Endodermal cell (in vitro differentiated cells): ENCODE data around the gene CDC123. TPM values are rescaled to one million over a fixed set of nuclear protein-coding genes. Genes with fewer than 3 reads are reported as not detected.
A peak's percentile ranks its signal among the peaks of the same experiment; 100 is the strongest.

Experiments
- DNase-seq: peaks from one replicate; pipeline ENCODE4 v3.0.0-alpha.2; 2017
- H3K27ac ChIP-seq: 2 replicates; pipeline ENCODE4 v1.5.1; 2013; ENCODE audit warnings: mild to moderate bottlenecking, low read depth, low read length, moderate library complexity
- H3K27me3 ChIP-seq: 2 replicates; pipeline ENCODE4 v1.6.1; 2013; ENCODE audit warnings: mild to moderate bottlenecking, low read length, moderate library complexity; ENCODE audit not compliant: insufficient read depth, control insufficient read depth, poor library complexity, severe bottlenecking
- H3K36me3 ChIP-seq: 2 replicates; pipeline ENCODE4 v1.7.0; 2013; ENCODE audit warnings: mild to moderate bottlenecking, low read length, moderate library complexity; ENCODE audit not compliant: control insufficient read depth, insufficient read depth
- H3K4me1 ChIP-seq: one replicate; pipeline ENCODE4 v1.7.0; 2013; ENCODE audit warnings: low read length; ENCODE audit not compliant: control insufficient read depth, insufficient read depth
- H3K4me3 ChIP-seq: 2 replicates; pipeline ENCODE4 v1.5.1; 2013; ENCODE audit warnings: mild to moderate bottlenecking, low read length, moderate library complexity
- H3K9ac ChIP-seq: 2 replicates; pipeline ENCODE4 v1.6.1; 2013; ENCODE audit warnings: mild to moderate bottlenecking, low read length, moderate library complexity; ENCODE audit not compliant: poor library complexity, severe bottlenecking; ENCODE audit errors: extremely low read depth
- H3K9me3 ChIP-seq: 2 replicates; pipeline ENCODE4 v1.6.1; 2013; ENCODE audit warnings: mild to moderate bottlenecking, low read length, moderate library complexity; ENCODE audit not compliant: control insufficient read depth
- H3K27ac Mint-ChIP-seq: 2 replicates; pipeline ENCODE4 v1.8.0; 2020; ENCODE audit warnings: mixed read lengths
- H3K27me3 Mint-ChIP-seq: 2 replicates; pipeline ENCODE4 v1.8.0; 2021; ENCODE audit warnings: mild to moderate bottlenecking, mixed read lengths; ENCODE audit not compliant: insufficient read depth
- H3K36me3 Mint-ChIP-seq: 2 replicates; pipeline ENCODE4 v1.8.0; 2020; ENCODE audit warnings: low read depth, mixed read lengths
- H3K4me1 Mint-ChIP-seq: 2 replicates; pipeline ENCODE4 v1.8.0; 2020; ENCODE audit warnings: mixed read lengths
- H3K4me3 Mint-ChIP-seq: 2 replicates; pipeline ENCODE4 v1.8.0; 2020; ENCODE audit warnings: mild to moderate bottlenecking, moderate library complexity, mixed read lengths
- H3K9me3 Mint-ChIP-seq: 2 replicates; pipeline ENCODE4 v1.8.0; 2020; ENCODE audit warnings: mild to moderate bottlenecking, mixed read lengths
- WGBS, 2 experiments: methylation state at CpG; one replicate each; pipeline versions ENCODE4 v1.1.5 to v1.1.7; 2013; ENCODE audit warnings: missing lambda C conversion rate in 2 of 2, mixed read lengths in 1 of 2; ENCODE audit not compliant: insufficient coverage in 1 of 2, insufficient read length in 1 of 2; 5-methylcytosine and 5-hydroxymethylcytosine counted together
- total RNA-seq, 2 donors: library from RNA; stranded (reverse); fragmentation: NEBNext Ultra II Directional in 1 of 2; extraction: Animal tissue kit (Norgen Biotek cat#: 25700) in 1 of 2; gene quantifications; 2 replicates in 1 of 2; 3 replicates in 1 of 2; pipeline ENCODE4 v1.2.1, GENCODE V29; 2021
- TF ChIP-seq, protein P1 (sequence below): fragments of 200-600 bp; sonication (generic); conservative IDR thresholded peaks from 2 replicates; pipeline ENCODE4 v1.5.0; 2021; ENCODE audit warnings: antibody characterized with exemption, mild to moderate bottlenecking

Gene CDC123
- total RNA-seq, 2 donors from 2014 or later, result 104 to 123 TPM

DNA sequence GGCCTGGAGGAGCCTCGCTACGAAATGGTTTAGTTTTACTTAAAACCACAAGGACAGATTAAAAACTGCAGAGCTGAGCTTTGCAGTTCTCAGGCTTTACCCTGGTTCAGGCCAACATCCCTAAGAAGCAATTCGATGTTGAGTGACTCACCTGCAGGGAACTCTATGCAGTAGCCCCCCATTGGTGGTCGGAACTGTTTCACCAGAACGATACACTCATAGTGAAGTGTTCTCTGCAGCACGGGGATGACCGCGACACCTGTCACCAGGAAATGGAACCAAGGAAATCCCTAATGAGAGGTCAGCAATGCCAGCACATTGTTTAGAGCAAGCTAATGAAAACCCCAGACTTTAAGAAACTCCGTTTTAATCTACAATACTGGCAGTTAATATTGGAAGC is 18.3 kb upstream of the CDC123 start:
- no peak overlapping the region for H3K9ac ChIP-seq
- H3K9me3 ChIP-seq, result no peaks in the 10 kb centered on the region
- no peak overlapping the region for H3K27ac Mint-ChIP-seq
- H3K4me3 Mint-ChIP-seq, result no peak overlapping the region
- H3K36me3 Mint-ChIP-seq, result peaks cover 45% of the 10 kb centered on the region
- no peak overlapping the region for H3K27ac ChIP-seq
- peaks cover 65% of the 10 kb centered on the region for H3K36me3 ChIP-seq
- 90 to 93% methylated on average over 9 of the region's 9 CpGs for WGBS, 2 experiments
- no peaks in the 10 kb centered on the region for H3K9me3 Mint-ChIP-seq
- no peaks in the 10 kb centered on the region for H3K27me3 ChIP-seq
- no peaks in the 10 kb centered on the region for H3K27me3 Mint-ChIP-seq
- no peaks in the 10 kb centered on the region for H3K4me1 ChIP-seq
- H3K4me3 ChIP-seq, result no peak overlapping the region
- DNase-seq, result no peak
- peaks cover 15% of the 10 kb centered on the region for H3K4me1 Mint-ChIP-seq
- TF ChIP-seq, protein P1, sequence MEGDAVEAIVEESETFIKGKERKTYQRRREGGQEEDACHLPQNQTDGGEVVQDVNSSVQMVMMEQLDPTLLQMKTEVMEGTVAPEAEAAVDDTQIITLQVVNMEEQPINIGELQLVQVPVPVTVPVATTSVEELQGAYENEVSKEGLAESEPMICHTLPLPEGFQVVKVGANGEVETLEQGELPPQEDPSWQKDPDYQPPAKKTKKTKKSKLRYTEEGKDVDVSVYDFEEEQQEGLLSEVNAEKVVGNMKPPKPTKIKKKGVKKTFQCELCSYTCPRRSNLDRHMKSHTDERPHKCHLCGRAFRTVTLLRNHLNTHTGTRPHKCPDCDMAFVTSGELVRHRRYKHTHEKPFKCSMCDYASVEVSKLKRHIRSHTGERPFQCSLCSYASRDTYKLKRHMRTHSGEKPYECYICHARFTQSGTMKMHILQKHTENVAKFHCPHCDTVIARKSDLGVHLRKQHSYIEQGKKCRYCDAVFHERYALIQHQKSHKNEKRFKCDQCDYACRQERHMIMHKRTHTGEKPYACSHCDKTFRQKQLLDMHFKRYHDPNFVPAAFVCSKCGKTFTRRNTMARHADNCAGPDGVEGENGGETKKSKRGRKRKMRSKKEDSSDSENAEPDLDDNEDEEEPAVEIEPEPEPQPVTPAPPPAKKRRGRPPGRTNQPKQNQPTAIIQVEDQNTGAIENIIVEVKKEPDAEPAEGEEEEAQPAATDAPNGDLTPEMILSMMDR, result no peak

DNA sequence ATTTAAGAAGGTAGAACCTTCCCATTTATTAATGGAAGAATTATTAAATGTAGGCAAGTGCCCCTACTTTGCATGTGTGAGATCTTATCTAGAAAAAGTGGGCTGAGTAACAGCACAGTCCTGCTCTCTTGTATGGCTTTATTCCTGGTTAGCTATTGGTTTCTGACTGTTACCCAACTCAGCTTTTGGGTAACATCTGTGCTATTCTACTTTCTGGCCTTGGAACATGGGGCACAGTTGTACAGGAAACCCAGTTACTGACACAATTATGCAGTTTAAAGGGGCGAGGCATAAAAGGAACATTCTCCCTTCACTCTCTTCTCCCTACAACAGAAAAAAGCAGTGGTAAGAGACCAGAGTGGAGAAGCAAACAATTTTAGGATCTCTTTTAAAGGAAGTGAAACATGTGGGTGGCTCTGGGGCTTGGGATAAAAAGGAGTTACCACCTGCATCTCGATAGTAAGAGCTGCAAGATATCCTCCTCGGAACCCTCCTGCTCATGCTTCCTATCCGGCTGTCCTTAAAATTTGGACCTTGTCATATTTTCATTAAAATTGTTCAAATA is 16.3 kb upstream of the CDC123 start:
- H3K36me3 Mint-ChIP-seq, result peaks cover 39% of the 10 kb centered on the region
- Histone ChIP-seq H3K27me3 (no peaks in the 10 kb centered on the region), H3K9me3 (no peaks in the 10 kb centered on the region), H3K9ac (no peak overlapping the region), H3K4me1 (no peaks in the 10 kb centered on the region), H3K36me3 (peaks cover 66% of the 10 kb centered on the region), H3K4me3 (no peak overlapping the region), H3K27ac (no peak overlapping the region)
- H3K9me3 Mint-ChIP-seq, result no peaks in the 10 kb centered on the region
- no peaks in the 10 kb centered on the region for H3K27me3 Mint-ChIP-seq
- H3K27ac Mint-ChIP-seq, result peak overlapping the region; percentile 80
- peaks cover 15% of the 10 kb centered on the region for H3K4me1 Mint-ChIP-seq
- TF ChIP-seq, protein P1, result no peak
- H3K4me3 Mint-ChIP-seq, result no peak overlapping the region
- WGBS, 2 experiments, result 89 to 95% methylated on average over 3 to 4 of the region's 4 CpGs
- DNase-seq, result no peak

DNA sequence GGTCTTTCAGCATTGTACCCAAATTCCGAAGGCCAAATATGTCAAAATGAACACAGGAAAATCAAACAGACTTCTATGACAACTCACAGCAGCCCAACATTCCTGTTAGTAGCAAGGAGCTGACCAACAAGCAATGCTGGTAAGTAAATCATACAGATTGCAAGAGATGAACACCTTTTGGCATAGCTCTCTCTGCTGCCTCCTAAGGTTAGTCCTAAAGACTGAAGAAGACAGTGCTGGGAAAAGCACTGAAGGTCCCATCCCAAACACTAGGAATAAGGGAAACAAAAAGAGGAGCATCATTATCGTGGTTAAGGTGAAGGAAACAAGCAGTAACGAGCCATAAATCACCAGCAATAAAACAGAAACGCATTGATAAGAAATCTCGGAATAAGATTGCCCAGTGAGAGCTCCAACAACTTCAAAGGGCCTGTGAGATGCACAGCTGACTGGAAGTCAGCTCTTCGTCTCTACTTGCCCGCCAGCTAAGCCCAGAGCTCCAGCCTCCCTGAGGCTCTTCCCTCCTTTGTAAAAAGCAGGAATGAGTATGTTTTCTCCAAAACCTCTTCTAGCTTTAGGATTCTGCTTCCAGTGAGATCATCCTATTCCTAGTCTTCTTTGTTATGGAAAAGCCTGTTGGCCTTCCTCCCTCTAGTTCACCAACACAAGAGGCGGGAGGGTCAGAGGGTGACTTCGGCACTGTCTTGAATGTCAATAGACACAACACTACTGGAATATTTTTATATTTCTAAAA is 15.6 kb upstream of the CDC123 start:
- 72 to 76% methylated on average over 9 of the region's 9 CpGs for WGBS, 2 experiments
- Histone ChIP-seq H3K27me3 (no peaks in the 10 kb centered on the region), H3K4me1 (no peaks in the 10 kb centered on the region), H3K27ac (peak overlapping the region; percentile 9), H3K36me3 (peaks cover 71% of the 10 kb centered on the region), H3K4me3 (no peak overlapping the region), H3K9me3 (no peaks in the 10 kb centered on the region), H3K9ac (no peak overlapping the region)
- H3K4me1 Mint-ChIP-seq, result peaks cover 15% of the 10 kb centered on the region
- peak; percentile 52 for DNase-seq
- TF ChIP-seq, protein P1, result peak; percentile 51
- H3K36me3 Mint-ChIP-seq, result peaks cover 43% of the 10 kb centered on the region
- H3K27ac Mint-ChIP-seq, result peak overlapping the region; percentile 80
- H3K27me3 Mint-ChIP-seq, result no peaks in the 10 kb centered on the region
- H3K4me3 Mint-ChIP-seq, result no peak overlapping the region
- no peaks in the 10 kb centered on the region for H3K9me3 Mint-ChIP-seq
